HG02970 (cell line): ENCODE measurements around the gene CHL1.

Experiments
- ATAC-seq: cut with Tn5 transposase; IDR thresholded peaks from one replicate; pipeline ENCODE4 v1.9.1; 2021; ENCODE audit warnings: mild to moderate bottlenecking, moderate library complexity, moderate number of reproducible peaks; ENCODE audit not compliant: unreplicated experiment, low FRiP score

The CHL1 gene

GRCh38 chr3:380801-381200 is 184.2 kb downstream of the CHL1 start:
- ATAC-seq: no peak

DNA sequence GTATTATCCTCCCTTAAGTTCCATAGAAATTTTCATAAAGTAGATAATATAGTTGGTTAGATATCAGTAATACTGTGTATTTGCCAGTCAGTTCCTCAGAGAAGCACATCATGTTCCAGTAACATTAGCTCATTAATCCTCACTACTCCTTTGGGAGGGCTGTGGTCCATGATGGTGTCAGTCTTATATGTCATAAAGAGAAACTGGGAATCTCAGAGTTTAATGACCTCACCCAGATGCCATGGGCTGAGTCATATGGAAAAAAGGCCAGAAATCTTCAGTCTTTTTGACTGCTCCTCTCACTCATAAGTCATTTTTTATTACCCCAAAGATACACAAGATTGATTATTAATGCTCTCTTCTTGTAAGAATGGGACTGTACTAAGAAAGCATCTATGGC is 188.6 kb downstream of the CHL1 start:
- ATAC-seq: no peak

GRCh38 chr3:394775-395174 is 198.2 kb downstream of the CHL1 start:
- ATAC-seq: no peak

DNA sequence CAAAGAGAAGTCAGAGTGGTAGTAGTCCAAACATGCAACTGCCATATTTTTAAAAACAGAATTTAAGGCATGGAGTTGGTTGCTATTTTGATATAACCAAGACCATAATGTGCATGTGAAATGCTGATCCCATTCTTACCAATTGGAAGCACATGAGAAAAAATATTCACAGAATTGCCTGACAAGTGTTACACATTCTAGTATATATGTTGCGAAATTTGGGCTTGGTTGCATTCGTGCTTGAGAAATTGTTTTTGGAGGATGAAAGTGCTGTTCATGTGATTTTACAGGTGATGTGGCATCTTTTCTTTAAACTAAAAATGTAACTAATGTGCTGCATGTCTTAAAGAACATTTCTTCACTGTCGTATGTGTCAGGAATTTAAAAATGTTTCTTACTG is 199.7 kb downstream of the CHL1 start:
- ATAC-seq: no peak

DNA sequence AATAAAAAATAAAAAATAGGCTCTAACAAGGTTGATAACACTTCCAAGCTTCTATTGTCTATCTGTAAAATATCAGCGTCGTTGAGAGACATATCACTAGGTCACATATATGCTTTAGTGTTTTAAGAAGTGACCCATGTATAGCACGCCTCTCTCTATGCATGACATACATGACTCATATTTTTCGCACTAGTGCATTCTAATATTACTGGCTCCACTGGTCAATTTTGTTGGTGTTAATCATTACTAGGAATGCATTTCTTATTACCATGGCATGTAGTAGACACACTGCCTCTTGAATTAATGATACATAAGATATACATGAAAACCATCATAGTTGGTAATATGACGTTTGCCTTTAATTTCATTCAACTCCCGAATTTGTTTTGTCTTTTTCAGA is 203.1 kb downstream of the CHL1 start:
- ATAC-seq: no peak

DNA sequence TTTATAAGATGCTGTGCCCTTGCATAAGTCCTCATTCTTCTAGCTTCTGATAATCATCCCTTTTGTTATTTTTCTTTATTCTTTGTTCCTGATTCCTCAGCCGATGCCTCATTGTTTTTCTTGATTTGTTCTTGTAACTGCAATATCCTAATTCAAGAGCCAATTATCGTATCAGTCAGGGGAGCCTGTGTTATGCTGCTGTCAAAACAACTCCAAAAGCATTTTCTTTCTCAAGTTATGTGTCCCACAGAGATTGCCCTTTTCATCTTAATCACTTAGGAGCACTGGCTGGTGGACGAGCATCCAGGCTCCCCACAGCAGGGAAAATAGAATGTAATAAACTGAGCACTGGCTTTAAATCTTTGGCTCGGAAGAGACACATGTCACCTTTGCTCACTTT is 207.3 kb downstream of the CHL1 start:
- no peak for ATAC-seq

GRCh38 chr3:409011-409410 is 212.4 kb downstream of the CHL1 start:
- ATAC-seq: no peak

GRCh38 chr3:411226-411625 is 214.7 kb downstream of the CHL1 start:
- no peak for ATAC-seq

- no peak for ATAC-seq
Observed at GRCh38 chr3:414063-414462, 217.5 kb downstream of the CHL1 start.

- ATAC-seq: no peak
Observed at GRCh38 chr3:418239-418929, 221.8 kb downstream of the CHL1 start.

DNA sequence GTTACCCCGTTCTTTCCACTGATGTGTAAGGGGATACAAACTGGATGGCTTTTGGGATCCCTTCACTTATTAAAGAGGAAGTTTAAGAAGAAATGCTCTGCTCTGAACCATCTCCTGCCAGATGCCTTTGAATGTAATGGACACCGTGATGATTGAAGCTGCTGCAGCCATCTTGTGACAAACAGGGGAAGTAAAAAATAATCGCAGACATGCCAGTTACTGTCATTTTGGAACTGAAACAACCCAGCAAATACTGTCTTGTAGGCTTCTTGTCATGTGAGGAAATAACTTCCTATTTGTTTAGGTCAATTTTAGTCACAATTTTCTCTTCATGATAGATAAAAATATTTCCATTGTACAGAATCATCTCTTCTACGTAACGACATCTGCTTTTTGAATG is 224.0 kb downstream of the CHL1 start:
- no peak for ATAC-seq

DNA sequence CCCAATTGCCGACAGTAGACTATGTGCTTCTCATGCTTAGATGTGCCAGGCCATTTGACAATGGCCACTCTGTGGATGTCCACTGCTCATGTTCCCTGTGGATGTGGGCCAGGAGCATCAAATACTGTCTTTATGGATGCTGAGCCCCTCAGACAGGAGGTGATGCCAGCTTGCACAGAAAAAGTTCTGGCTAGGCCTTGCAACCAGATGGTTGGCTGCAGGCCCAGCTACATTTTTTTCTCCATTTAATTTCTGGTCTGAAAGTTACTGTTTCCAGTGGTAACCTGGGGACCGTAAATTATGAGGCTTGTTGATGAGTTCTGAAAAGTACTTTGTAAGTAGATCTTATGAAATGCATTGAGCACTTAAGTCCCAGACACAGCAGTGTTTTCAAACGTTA is 228.5 kb downstream of the CHL1 start:
- no peak for ATAC-seq

GRCh38 chr3:426072-426471 is 229.5 kb downstream of the CHL1 start:
- no peak for ATAC-seq

- ATAC-seq: no peak
Observed at GRCh38 chr3:427128-427527, 230.6 kb downstream of the CHL1 start.

GRCh38 chr3:430186-430585 is 233.6 kb downstream of the CHL1 start:
- no peak for ATAC-seq

DNA sequence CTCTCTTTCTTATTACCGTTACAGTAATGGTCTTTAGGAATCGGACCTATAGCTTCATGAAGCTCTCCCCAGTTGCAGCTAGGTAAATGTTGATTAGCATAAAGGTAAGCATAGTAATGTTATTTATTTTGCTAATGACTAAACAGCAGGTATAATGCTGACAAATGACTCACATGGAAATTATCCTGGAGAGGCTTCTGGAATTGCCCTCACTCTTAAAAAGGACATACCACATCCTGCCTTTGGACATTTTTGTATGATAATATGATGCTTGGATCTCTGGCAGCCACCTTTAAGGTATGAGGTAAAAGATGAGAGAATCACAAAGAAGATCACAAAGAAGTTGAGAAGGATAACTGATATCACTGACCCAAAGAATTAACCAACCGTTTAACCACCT is 238.6 kb downstream of the CHL1 start:
- no peak for ATAC-seq

GRCh38 chr3:436053-436452 is 239.5 kb downstream of the CHL1 start:
- ATAC-seq: no peak

DNA sequence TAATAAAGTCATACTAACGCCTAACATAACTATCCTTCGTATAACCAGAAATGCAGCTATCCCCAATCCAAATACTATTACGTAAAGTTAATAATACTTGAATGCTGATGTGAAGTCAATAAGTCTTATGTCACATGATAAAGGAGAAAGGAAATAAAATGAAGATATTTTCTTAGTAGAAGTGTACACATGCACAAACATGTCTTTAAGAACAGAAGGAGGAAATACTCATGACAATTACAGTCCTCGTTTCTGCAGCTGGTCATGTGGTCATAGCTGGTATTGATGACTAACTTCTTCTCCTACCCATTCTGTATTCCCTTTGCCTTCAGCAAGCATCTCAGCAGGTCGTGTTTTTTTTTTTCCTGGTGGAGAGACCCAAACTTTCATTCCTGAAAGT is 244.3 kb downstream of the CHL1 start:
- no peak for ATAC-seq

DNA sequence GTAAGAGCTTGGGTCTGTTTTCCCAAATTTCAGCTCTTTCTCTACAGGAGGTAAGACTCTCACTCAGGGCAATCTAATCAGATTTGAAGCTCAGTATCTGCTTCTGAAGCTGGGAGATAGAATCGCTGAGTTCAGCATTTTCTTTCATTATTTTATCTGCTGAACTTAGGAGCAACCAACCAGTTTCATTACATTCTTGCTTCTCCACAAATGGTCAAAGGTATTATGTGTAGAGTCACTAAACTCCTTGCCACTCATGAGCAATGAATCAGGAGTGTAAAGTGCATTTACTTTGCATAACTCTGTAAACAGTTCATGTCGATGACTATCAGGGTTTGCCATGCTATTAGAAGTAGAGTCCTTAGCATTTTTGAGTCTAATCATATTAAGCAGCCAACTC is 249.4 kb downstream of the CHL1 start:
- ATAC-seq: no peak

GRCh38 chr3:447671-448070 is 251.1 kb downstream of the CHL1 start:
- ATAC-seq: no peak

DNA sequence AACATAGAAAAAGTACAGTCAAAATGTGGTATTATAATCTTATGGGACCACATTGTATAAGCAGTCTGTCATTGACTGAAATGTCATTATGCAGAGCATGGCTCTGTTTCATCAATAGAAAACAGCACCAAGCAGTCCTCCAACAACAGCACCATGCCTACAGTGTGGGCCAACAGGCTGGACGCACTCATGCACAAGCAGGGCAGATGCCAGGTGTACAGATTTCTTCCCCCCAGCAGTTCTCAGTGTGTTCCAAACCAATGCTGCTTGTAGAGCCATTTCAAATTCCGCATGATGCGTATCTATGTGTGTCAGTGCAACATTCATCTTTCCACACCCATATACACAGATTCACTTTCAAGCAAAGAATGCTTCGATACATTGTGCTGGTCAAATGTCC is 253.1 kb downstream of the CHL1 start:
- ATAC-seq: no peak

- no peak for ATAC-seq
Observed at GRCh38 chr3:452221-452620, 255.7 kb downstream of the CHL1 start.

GRCh38 chr3:453106-453505 is 256.5 kb downstream of the CHL1 start:
- ATAC-seq: no peak
